H9 (cell line): ENCODE data around the gene GABBR2. TPM values are rescaled to one million over a fixed set of nuclear protein-coding genes. Genes with fewer than 3 reads are reported as not detected.
A peak's percentile ranks its signal among the peaks of the same experiment; 100 is the strongest.

Experiments used
- DNase-seq: peaks from one replicate; pipeline ENCODE4 v3.0.0-alpha.2; 2017
- H2AFZ ChIP-seq: one replicate; pipeline ENCODE4 v1.6.1; 2013; ENCODE audit warnings: mild to moderate bottlenecking, low read length, control low read depth, moderate library complexity
- H2AK5ac ChIP-seq: 2 replicates; pipeline ENCODE4 v1.6.1; 2013; ENCODE audit warnings: low read length, control low read depth, mixed read lengths; ENCODE audit not compliant: insufficient read length
- H2BK120ac ChIP-seq: one replicate; pipeline ENCODE4 v1.6.1; 2013; ENCODE audit warnings: low read depth, mild to moderate bottlenecking, low read length, control low read depth, inconsistent platforms; ENCODE audit not compliant: poor library complexity, severe bottlenecking
- H2BK12ac ChIP-seq: 2 replicates; pipeline ENCODE4 v1.6.1; 2013; ENCODE audit warnings: low read length, control low read depth, mixed read lengths, low read depth; ENCODE audit not compliant: insufficient read length
- H2BK15ac ChIP-seq: 2 replicates; pipeline ENCODE4 v1.6.1; 2013; ENCODE audit warnings: low read depth, low read length, control low read depth
- H2BK20ac ChIP-seq: one replicate; pipeline ENCODE4 v1.6.1; 2013; ENCODE audit warnings: low read depth, mild to moderate bottlenecking, low read length, control low read depth, inconsistent platforms; ENCODE audit not compliant: poor library complexity, severe bottlenecking
- H2BK5ac ChIP-seq: 2 replicates; pipeline ENCODE4 v1.6.1; 2013; ENCODE audit warnings: low read length, control low read depth, mixed read lengths; ENCODE audit not compliant: insufficient read length
- H3K14ac ChIP-seq: 2 replicates; pipeline ENCODE4 v1.6.1; 2013; ENCODE audit warnings: low read length, control low read depth; ENCODE audit not compliant: insufficient read depth
- H3K18ac ChIP-seq: 2 replicates; pipeline ENCODE4 v1.6.1; 2013; ENCODE audit warnings: low read depth, mild to moderate bottlenecking, mixed read lengths, low read length, control low read depth; ENCODE audit not compliant: insufficient read length
- H3K23ac ChIP-seq: 2 replicates; pipeline ENCODE4 v1.6.1; 2013; ENCODE audit warnings: low read length, control low read depth, mixed read lengths, low read depth; ENCODE audit not compliant: insufficient read length
- H3K23me2 ChIP-seq: 2 replicates; pipeline ENCODE4 v1.6.1; 2013; ENCODE audit warnings: low read depth, mild to moderate bottlenecking, mixed read lengths, low read length, control low read depth; ENCODE audit not compliant: insufficient read length, poor library complexity, severe bottlenecking
- H3K27ac ChIP-seq: 2 replicates; pipeline ENCODE4 v1.5.1; 2013; ENCODE audit warnings: low read length, control low read depth, mixed read lengths, low read depth; ENCODE audit not compliant: insufficient read length
- H3K27me3 ChIP-seq: 2 replicates; pipeline ENCODE4 v1.6.1; 2013; ENCODE audit warnings: low read length, control low read depth, inconsistent platforms; ENCODE audit not compliant: insufficient read depth
- H3K4ac ChIP-seq: 2 replicates; pipeline ENCODE4 v1.6.1; 2013; ENCODE audit warnings: low read depth, mild to moderate bottlenecking, control low read depth, inconsistent platforms, low read length, moderate library complexity
- H3K4me1 ChIP-seq: 2 replicates; pipeline ENCODE4 v1.6.1; 2013; ENCODE audit warnings: low read length, control low read depth, inconsistent platforms; ENCODE audit not compliant: insufficient read depth
- H3K4me2 ChIP-seq: 2 replicates; pipeline ENCODE4 v1.6.1; 2013; ENCODE audit warnings: low read length, control low read depth, mixed read lengths; ENCODE audit not compliant: insufficient read length, insufficient read depth
- H3K56ac ChIP-seq: 2 replicates; pipeline ENCODE4 v1.6.1; 2013; ENCODE audit warnings: low read depth, mild to moderate bottlenecking, mixed read lengths, low read length, control low read depth; ENCODE audit not compliant: insufficient read length
- H3K79me1 ChIP-seq: 2 replicates; pipeline ENCODE4 v1.6.1; 2013; ENCODE audit warnings: low read depth, mild to moderate bottlenecking, moderate library complexity, low read length, control low read depth, inconsistent platforms; ENCODE audit not compliant: insufficient read depth, poor library complexity, severe bottlenecking
- H3K79me2 ChIP-seq: 2 replicates; pipeline ENCODE4 v1.6.1; 2013; ENCODE audit warnings: low read length, control low read depth, inconsistent platforms; ENCODE audit not compliant: insufficient read depth
- H3K9ac ChIP-seq: 2 replicates; pipeline ENCODE4 v1.6.1; 2013; ENCODE audit warnings: low read length, control low read depth, mixed read lengths; ENCODE audit not compliant: insufficient read length; ENCODE audit errors: extremely low read depth
- H3K9me3 ChIP-seq: one replicate; pipeline ENCODE4 v1.6.1; 2013; ENCODE audit warnings: low read depth, low read length, inconsistent platforms; ENCODE audit not compliant: control insufficient read depth
- H3T11ph ChIP-seq: one replicate; pipeline ENCODE4 v1.6.1; 2013; ENCODE audit warnings: mild to moderate bottlenecking, low read length, control low read depth, inconsistent platforms
- H4K20me1 ChIP-seq: one replicate; pipeline ENCODE4 v1.6.1; 2013; ENCODE audit not compliant: control insufficient read depth, insufficient read length, insufficient read depth
- H4K5ac ChIP-seq: 2 replicates; pipeline ENCODE4 v1.6.1; 2013; ENCODE audit warnings: low read depth, mild to moderate bottlenecking, mixed read lengths, low read length, control low read depth; ENCODE audit not compliant: insufficient read length
- H4K8ac ChIP-seq: replicated peaks from 2 replicates; pipeline ENCODE4 v1.6.1; 2013; ENCODE audit warnings: low read length, control low read depth, mixed read lengths, low read depth; ENCODE audit not compliant: insufficient read length
- H4K91ac ChIP-seq: 2 replicates; pipeline ENCODE4 v1.6.1; 2013; ENCODE audit warnings: low read depth, mild to moderate bottlenecking, moderate library complexity, mixed read lengths, low read length, control low read depth; ENCODE audit not compliant: insufficient read length
- H3K27ac Mint-ChIP-seq, 3 experiments: 2 replicates in 2 of 3; 3 replicates in 1 of 3; pipeline ENCODE4 v1.8.0; 2020 to 2021; ENCODE audit warnings: mixed read lengths in 3 of 3, mild to moderate bottlenecking in 1 of 3, moderate library complexity in 1 of 3
- H3K27me3 Mint-ChIP-seq: 2 replicates; pipeline ENCODE4 v1.8.0; 2021; ENCODE audit warnings: low read depth, mild to moderate bottlenecking, moderate library complexity, mixed read lengths
- H3K36me3 Mint-ChIP-seq, 3 experiments: 2 replicates in 2 of 3; 3 replicates in 1 of 3; pipeline ENCODE4 v1.8.0; 2020 to 2021; ENCODE audit warnings: low read depth in 3 of 3, mixed read lengths in 3 of 3; ENCODE audit not compliant: insufficient read depth in 1 of 3
- H3K4me1 Mint-ChIP-seq, 2 experiments: 2 replicates each; pipeline ENCODE4 v1.8.0; 2020; ENCODE audit warnings: mixed read lengths in 2 of 2
- H3K4me3 Mint-ChIP-seq, 2 experiments: 2 replicates in 1 of 2; 3 replicates in 1 of 2; pipeline ENCODE4 v1.8.0; 2020 to 2021; ENCODE audit warnings: mild to moderate bottlenecking in 2 of 2, mixed read lengths in 2 of 2, moderate library complexity in 1 of 2
- H3K9me3 Mint-ChIP-seq, 2 experiments: 2 replicates in 1 of 2; 3 replicates in 1 of 2; pipeline ENCODE4 v1.8.0; 2020; ENCODE audit warnings: mild to moderate bottlenecking in 2 of 2, mixed read lengths in 2 of 2, moderate library complexity in 1 of 2
- CTCF ChIP-seq: fragments of 200-600 bp; sonication (generic); conservative IDR thresholded peaks from 3 replicates; pipeline ENCODE4 v1.8.0; 2021; ENCODE audit warnings: antibody characterized with exemption, mild to moderate bottlenecking
- WGBS: extraction: QIAGEN DNeasy Blood & Tissue Kit; methylation state at CpG from one replicate; pipeline ENCODE4 v1.1.7; 2013; ENCODE audit warnings: missing lambda C conversion rate, low lambda C conversion rate, mixed read lengths; ENCODE audit not compliant: insufficient read length; ENCODE audit errors: extremely low coverage; 5-methylcytosine and 5-hydroxymethylcytosine counted together
- total RNA-seq: library from RNA; stranded (reverse); gene quantifications from 2 replicates; pipeline ENCODE4 v1.2.1, GENCODE V29; 2021

The GABBR2 gene
- total RNA-seq, 1 experiment from 2014 or later = 0.66 TPM

DNA sequence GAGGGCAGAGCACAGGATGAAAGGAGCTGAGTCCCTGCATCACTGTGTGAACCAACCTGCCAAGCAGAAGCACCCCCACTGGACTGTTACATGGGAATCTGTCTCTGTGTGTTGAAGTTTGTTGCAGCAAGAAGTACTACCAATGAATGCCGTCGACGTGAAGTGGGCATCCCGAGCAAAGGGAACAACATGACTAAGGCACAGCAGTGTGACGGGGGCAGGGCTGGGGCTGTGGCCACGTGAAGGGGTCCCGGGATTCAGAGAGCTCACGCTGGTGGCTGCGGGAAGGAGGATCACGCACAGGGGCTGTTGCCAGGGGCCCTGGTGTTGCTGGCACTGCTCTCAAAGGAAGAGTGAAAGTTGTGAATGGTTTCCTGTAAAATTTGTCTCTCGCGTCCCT is 27.5 kb upstream of the GABBR2 start:
- no peak overlapping the region for H3K4me3 Mint-ChIP-seq
- Histone ChIP-seq H2BK15ac (no peak overlapping the region), H3K23ac (no peak overlapping the region), H3T11ph (no peak overlapping the region), H4K20me1 (no peaks in the 10 kb centered on the region), H3K27me3 (no peaks in the 10 kb centered on the region), H3K4ac (no peak overlapping the region), H3K9me3 (no peaks in the 10 kb centered on the region), H3K27ac (no peak overlapping the region), H3K23me2 (no peaks in the 10 kb centered on the region), H2AK5ac (no peak overlapping the region), H4K91ac (no peak overlapping the region), H4K8ac (no peak overlapping the region), H3K79me2 (no peaks in the 10 kb centered on the region), H2AFZ (no peak overlapping the region), H2BK120ac (no peak overlapping the region), H3K4me1 (no peaks in the 10 kb centered on the region), H3K4me2 (no peak overlapping the region), H3K18ac (no peak overlapping the region), H2BK12ac (no peak overlapping the region), H2BK20ac (no peak overlapping the region), H3K79me1 (no peaks in the 10 kb centered on the region), H3K56ac (no peak overlapping the region), H3K9ac (no peak overlapping the region), H2BK5ac (no peak overlapping the region), H3K14ac (no peak overlapping the region; the same call in 1 of the 2 replicates), H4K5ac (no peak overlapping the region)
- no peaks in the 10 kb centered on the region for H3K27me3 Mint-ChIP-seq
- WGBS = no CpG with 5 or more reads among the region's 12 CpGs
- peaks cover 11 to 13% of the 10 kb centered on the region in 2 experiments; a peak in 4 of 5 replicates for H3K9me3 Mint-ChIP-seq
- DNase-seq = no peak
- H3K4me1 Mint-ChIP-seq = peaks cover 8 to 15% of the 10 kb centered on the region in 2 experiments
- peak overlapping the region in 1 of 3 experiments; percentile 49; a peak in 2 of 7 replicates for H3K27ac Mint-ChIP-seq
- no peak for TF ChIP-seq CTCF
- peaks cover 31 to 67% (median 61%) of the 10 kb centered on the region in 3 experiments for H3K36me3 Mint-ChIP-seq
